Lung (tissue), 12 donors: ENCODE data around the gene DOCK4. TPM values are rescaled to one million over a fixed set of nuclear protein-coding genes. Genes with fewer than 3 reads are reported as not detected.
A peak's percentile ranks its signal among the peaks of the same experiment; 100 is the strongest.

Source experiments
- ATAC-seq: fragments of 200-7000 bp; cut with Tn5 transposase; one replicate; pipeline ENCODE4 v1.9.1; 2020; ENCODE audit warnings: moderate number of reproducible peaks; ENCODE audit not compliant: insufficient read depth, low FRiP score
- DNase-seq, 3 donors: peaks; one replicate each; pipeline ENCODE4 v3.0.0-alpha.2; 2013 to 2017
- H3K27ac ChIP-seq, 2 donors: one replicate each; pipeline ENCODE4 v1.5.1; 2013; ENCODE audit warnings: mild to moderate bottlenecking in 2 of 2, moderate library complexity in 2 of 2, control low read depth in 1 of 2, inconsistent platforms in 1 of 2, low read depth in 1 of 2, low read length in 1 of 2
- H3K27me3 ChIP-seq, 3 donors: one replicate each; pipeline ENCODE4 v1.5.1; 2013; ENCODE audit warnings: low read length in 2 of 3; ENCODE audit not compliant: control insufficient read depth in 3 of 3, insufficient read depth in 3 of 3
- H3K36me3 ChIP-seq, 4 donors: one replicate each; pipeline ENCODE4 v1.5.1; 2013; ENCODE audit warnings: low read length in 4 of 4, mild to moderate bottlenecking in 1 of 4, moderate library complexity in 1 of 4; ENCODE audit not compliant: control insufficient read depth in 4 of 4, insufficient read depth in 4 of 4
- H3K4me1 ChIP-seq, 5 donors: one replicate each; pipeline ENCODE4 v1.5.1; 2013; ENCODE audit warnings: low read length in 5 of 5, mild to moderate bottlenecking in 2 of 5, moderate library complexity in 1 of 5; ENCODE audit not compliant: control insufficient read depth in 5 of 5, insufficient read depth in 5 of 5
- H3K4me3 ChIP-seq: one replicate; pipeline ENCODE4 v1.5.1; 2013; ENCODE audit warnings: mild to moderate bottlenecking, control low read depth, moderate library complexity
- H3K9ac ChIP-seq, 2 donors: one replicate each; pipeline ENCODE4 v1.5.1; 2013; ENCODE audit warnings: low read length in 2 of 2, control low read depth in 1 of 2; ENCODE audit not compliant: insufficient read depth in 1 of 2
- H3K9me3 ChIP-seq, 4 donors: one replicate each; pipeline ENCODE4 v1.5.1; 2013; ENCODE audit warnings: low read length in 3 of 4, mild to moderate bottlenecking in 1 of 4, moderate library complexity in 1 of 4; ENCODE audit not compliant: control insufficient read depth in 4 of 4, insufficient read depth in 3 of 4
- WGBS, 2 donors: extraction: QIAGEN DNeasy Blood & Tissue Kit; methylation state at CpG; one replicate each; pipeline ENCODE4 v1.1.7; 2013; 5-methylcytosine and 5-hydroxymethylcytosine counted together
- polyA plus RNA-seq, 2 donors: library from polyadenylated mRNA; stranded (reverse); fragments of 200-250 nt; gene quantifications; one replicate each; pipeline ENCODE4 v1.2.1, GENCODE V29; 2013
- total RNA-seq, 2 donors: library from RNA; depleted of rRNA in 1 of 2; stranded (reverse); fragments of >200 nt in 1 of 2; gene quantifications; one replicate each; pipeline ENCODE4 v1.2.1, GENCODE V29; 2014 to 2021
- TF ChIP-seq, protein P1 (sequence below): IDR thresholded peaks from 2 replicates; pipeline ENCODE4 v1.5.1; 2012; ENCODE audit warnings: mild to moderate bottlenecking; ENCODE audit errors: control extremely low read depth, extremely low read depth
- donor health status: control.
- donor health status: control.
- donor health status: Bipolar disorder and iron deficiency.
- donor health status: healthy.
- donor health status: DM: yes; HTN: yes; CAD: no.

Gene DOCK4
- total and polyA plus RNA-seq, 4 donors = 18.7 to 163 (median 40.3) TPM

DNA sequence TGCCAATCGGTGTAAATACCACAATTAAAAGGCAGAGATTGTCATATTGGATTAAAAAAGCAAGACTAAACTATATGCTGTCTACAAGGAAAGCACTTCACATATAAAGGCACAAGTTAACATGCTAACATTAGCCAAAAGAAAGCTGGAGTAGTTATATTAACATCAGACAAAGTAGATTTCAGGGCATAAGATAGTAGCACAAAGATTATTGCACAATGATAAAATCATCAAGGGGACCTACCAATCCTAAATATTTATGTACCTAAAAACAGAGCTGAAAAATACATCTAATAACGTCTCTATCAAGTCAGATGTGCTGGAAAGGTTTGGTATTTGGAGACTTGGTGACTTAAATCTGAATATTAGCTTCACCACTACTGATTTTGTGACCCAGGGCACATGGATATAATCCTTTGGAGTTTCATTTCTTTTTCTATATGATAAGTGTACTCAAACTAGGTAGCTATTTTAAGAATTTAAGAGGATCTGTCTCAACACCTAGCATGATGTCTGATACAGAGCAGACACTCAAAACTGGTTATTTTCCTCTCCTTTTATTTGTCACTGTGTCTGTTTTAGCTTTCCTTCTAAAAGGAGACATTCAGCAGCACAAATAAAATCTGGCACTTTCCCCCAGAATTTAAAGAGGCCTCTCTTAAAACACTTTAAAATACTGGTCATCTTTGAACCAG lies 156.5 kb downstream of the DOCK4 start:
- no peak for DNase-seq
- Histone ChIP-seq H3K27me3 (no peaks in the 10 kb centered on the region), H3K27ac (no peak overlapping the region), H3K4me3 (no peak overlapping the region), H3K9me3 (no peaks in the 10 kb centered on the region), H3K4me1 (peaks cover 3 to 25% (median 17%) of the 10 kb centered on the region in 5 donors), H3K36me3 (no peaks in the 10 kb centered on the region), H3K9ac (peak overlapping the region in 1 of 2 donors; percentile 11)
- ATAC-seq = no peak
- 72 to 77% methylated on average over 2 of the region's 2 CpGs for WGBS, 2 donors
- TF ChIP-seq, protein P1, sequence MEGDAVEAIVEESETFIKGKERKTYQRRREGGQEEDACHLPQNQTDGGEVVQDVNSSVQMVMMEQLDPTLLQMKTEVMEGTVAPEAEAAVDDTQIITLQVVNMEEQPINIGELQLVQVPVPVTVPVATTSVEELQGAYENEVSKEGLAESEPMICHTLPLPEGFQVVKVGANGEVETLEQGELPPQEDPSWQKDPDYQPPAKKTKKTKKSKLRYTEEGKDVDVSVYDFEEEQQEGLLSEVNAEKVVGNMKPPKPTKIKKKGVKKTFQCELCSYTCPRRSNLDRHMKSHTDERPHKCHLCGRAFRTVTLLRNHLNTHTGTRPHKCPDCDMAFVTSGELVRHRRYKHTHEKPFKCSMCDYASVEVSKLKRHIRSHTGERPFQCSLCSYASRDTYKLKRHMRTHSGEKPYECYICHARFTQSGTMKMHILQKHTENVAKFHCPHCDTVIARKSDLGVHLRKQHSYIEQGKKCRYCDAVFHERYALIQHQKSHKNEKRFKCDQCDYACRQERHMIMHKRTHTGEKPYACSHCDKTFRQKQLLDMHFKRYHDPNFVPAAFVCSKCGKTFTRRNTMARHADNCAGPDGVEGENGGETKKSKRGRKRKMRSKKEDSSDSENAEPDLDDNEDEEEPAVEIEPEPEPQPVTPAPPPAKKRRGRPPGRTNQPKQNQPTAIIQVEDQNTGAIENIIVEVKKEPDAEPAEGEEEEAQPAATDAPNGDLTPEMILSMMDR = no peak

- DNase-seq (no peak), ATAC-seq (no peak)
- no peak overlapping the region for H3K9ac ChIP-seq
- no peak overlapping the region for H3K4me3 ChIP-seq
- peaks cover 0 to 19% (median 11%) of the 10 kb centered on the region in 5 donors for H3K4me1 ChIP-seq
- WGBS, 2 donors = 95 to 96% methylated on average over 2 of the region's 2 CpGs
- no peaks in the 10 kb centered on the region for H3K9me3 ChIP-seq
- H3K36me3 ChIP-seq = no peaks in the 10 kb centered on the region
- H3K27ac ChIP-seq = no peak overlapping the region
- TF ChIP-seq, protein P1 = no peak
- H3K27me3 ChIP-seq = no peaks in the 10 kb centered on the region
These were observed 158.8 kb downstream of the DOCK4 start for GRCh38 chr7:112047421-112047820.

- TF ChIP-seq, protein P1 = no peak
- H3K36me3 ChIP-seq = peaks cover 0 to 2% (median under 1%) of the 10 kb centered on the region in 4 donors
- ATAC-seq (no peak), DNase-seq (no peak)
- H3K27me3 ChIP-seq = no peaks in the 10 kb centered on the region
- H3K4me1 ChIP-seq = peaks cover 0 to 15% (median 5%) of the 10 kb centered on the region in 5 donors
- no peak overlapping the region for H3K27ac ChIP-seq
- no peak overlapping the region for H3K4me3 ChIP-seq
- H3K9me3 ChIP-seq = no peaks in the 10 kb centered on the region
- no peak overlapping the region for H3K9ac ChIP-seq
These were observed 161.0 kb downstream of the DOCK4 start for GRCh38 chr7:112045222-112045621.

- Histone ChIP-seq H3K4me1 (peaks cover 0 to 14% (median 2%) of the 10 kb centered on the region in 5 donors), H3K27ac (no peak overlapping the region), H3K9ac (no peak overlapping the region), H3K36me3 (peaks cover 0 to 3% (median 2%) of the 10 kb centered on the region in 4 donors), H3K27me3 (no peaks in the 10 kb centered on the region), H3K9me3 (no peaks in the 10 kb centered on the region), H3K4me3 (no peak overlapping the region)
- 96% methylated on average over 8 of the region's 8 CpGs for WGBS, 2 donors
- no peak for ATAC-seq
- DNase-seq = no peak
- TF ChIP-seq, protein P1 = no peak
These were observed 163.6 kb downstream of the DOCK4 start for GRCh38 chr7:112042631-112043030.
